HG03442 (cell line): ENCODE results near the gene KRT7.
"Not testable (repeated sequence)": the region's sequence is repeated elsewhere in the genome, so short reads cannot be mapped to it uniquely, and the experiment has no call there.

ENCODE experiments used
- ATAC-seq: cut with Tn5 transposase; IDR thresholded peaks from one replicate; pipeline ENCODE4 v1.9.1; 2021; ENCODE audit warnings: mild to moderate bottlenecking, moderate library complexity; ENCODE audit not compliant: unreplicated experiment

KRT7 gene

GRCh38 chr12:52243259-52243855 is 10.3 kb downstream of the KRT7 start:
- ATAC-seq, result no peak

- peak; percentile 92 for ATAC-seq
These were observed 11.0 kb downstream of the KRT7 start for GRCh38 chr12:52243856-52244614.

GRCh38 chr12:52244615-52244994 is 11.6 kb downstream of the KRT7 start:
- ATAC-seq, result peak; percentile 11

GRCh38 chr12:52245259-52245961 is 12.4 kb downstream of the KRT7 start:
- ATAC-seq, result no peak

- ATAC-seq, result no peak
These were observed 13.0 kb downstream of the KRT7 start for GRCh38 chr12:52245962-52246569.

- ATAC-seq, result no peak
These were observed 13.9 kb downstream of the KRT7 start for GRCh38 chr12:52246720-52247621.

- no peak for ATAC-seq
These were observed 14.8 kb downstream of the KRT7 start for GRCh38 chr12:52247622-52248540.

GRCh38 chr12:52248541-52249461 is 15.8 kb downstream of the KRT7 start:
- no peak for ATAC-seq

GRCh38 chr12:52249511-52250047 is 16.5 kb downstream of the KRT7 start:
- ATAC-seq, result no peak

- ATAC-seq, result no peak
These were observed 17.3 kb downstream of the KRT7 start for GRCh38 chr12:52250048-52250990.

- ATAC-seq, result no peak
These were observed 18.5 kb downstream of the KRT7 start for GRCh38 chr12:52251367-52252051.

- not testable (repeated sequence) for ATAC-seq
These were observed 19.2 kb downstream of the KRT7 start for GRCh38 chr12:52252175-52252615.

GRCh38 chr12:52252728-52253343 is 19.8 kb downstream of the KRT7 start:
- ATAC-seq, result no peak

GRCh38 chr12:52253391-52254179 is 20.5 kb downstream of the KRT7 start:
- ATAC-seq, result no peak
